Measurements from ENCODE around the gene DTNBP1. TPM values are rescaled to one million over a fixed set of nuclear protein-coding genes. Genes with fewer than 3 reads are reported as not detected.

Gene DTNBP1
- total RNA-seq, 1 donor = 2.2 TPM

DNA sequence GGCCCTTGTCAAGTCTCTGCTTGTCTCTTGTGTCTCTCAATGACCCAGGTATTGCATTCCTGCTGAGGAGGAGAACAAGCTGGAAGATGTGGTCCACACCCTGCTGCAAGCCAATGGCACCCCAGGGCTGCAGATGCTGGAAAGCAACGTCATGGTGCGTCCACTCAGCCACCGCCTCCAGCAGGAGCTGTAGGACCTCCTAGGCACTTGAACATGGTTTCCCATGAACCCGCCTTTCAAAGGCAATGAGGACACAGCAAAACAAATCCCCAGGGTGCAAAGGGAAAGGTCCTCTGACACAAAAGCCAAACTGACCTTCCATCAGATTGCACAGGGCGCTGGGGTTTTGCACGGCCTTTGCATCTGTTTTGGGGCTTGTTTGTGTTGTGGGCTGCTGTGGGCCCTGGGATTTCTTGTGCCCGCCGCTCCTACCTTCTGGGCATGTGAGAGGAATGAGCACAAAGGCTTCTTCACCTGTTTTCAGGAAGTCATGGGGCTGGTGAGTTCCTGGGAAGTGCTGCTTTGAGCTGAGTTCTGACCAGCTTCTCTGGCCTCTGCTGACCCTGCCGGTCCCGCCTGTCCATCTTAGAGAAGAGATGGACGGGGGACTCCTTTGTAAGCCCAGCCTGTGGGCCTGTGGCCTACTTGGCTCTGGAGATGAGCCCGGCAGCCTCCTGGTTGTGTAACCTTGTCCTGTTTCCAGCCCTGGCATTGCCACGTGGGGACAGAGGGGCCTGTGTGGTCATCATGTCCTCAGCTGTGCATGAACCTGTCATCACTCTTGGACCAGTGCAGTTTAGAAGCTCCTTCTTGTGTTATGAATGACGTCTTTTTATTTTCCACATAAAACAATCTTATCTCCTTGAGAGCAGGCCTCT is 151.3 kb downstream of the DTNBP1 start:
- no peak for TF ChIP-seq CTCF (IDR thresholded peaks at IDR 0.05; ENCODE audit: insufficient read depth, low read depth, low read length)
- no peak for DNase-seq (ENCODE audit: low read depth)
- no peak overlapping the region for H3K4me3 ChIP-seq (ENCODE audit: low read depth, low read length)

DNA sequence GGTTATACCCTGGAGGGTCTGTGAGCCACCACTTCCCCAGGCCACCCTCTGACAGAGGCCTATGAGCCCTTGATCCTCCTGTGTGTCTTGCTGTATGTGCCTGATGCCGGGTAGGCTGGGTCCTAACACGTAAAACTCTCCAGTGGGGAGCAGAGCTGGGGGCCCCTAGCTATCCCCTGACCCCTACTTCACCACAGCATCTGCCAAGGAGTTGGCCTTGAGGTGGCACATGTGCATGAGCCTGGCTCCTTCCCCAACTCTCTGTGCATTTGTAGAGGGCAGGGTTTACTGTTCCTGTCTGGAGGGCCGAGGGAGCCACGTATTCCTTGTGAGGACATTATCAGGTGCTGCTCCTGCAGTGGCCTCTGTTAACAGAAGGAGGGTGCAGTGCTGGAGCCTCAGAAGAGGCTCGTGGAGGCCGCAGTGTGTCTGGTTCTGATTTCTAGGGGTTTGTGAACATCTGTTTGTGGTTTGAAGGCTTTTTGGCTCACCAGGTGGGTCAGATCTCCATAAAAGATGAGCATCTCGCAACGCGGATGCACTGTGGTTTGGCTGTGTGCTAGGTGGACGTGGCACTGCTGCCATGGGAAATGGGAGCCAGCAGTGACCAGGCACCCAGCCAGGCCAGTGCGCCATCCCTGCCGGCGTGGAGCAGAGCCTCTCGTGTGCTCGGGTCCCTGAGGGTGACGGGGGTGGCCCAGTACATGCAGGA is 152.1 kb downstream of the DTNBP1 start:
- no peak for TF ChIP-seq CTCF (IDR thresholded peaks at IDR 0.05; ENCODE audit: insufficient read depth, low read depth, low read length)
- H3K4me3 ChIP-seq (ENCODE audit: low read depth, low read length) = no peak overlapping the region
- peak; percentile 47 for DNase-seq (ENCODE audit: low read depth)

GRCh38 chr6:15510121-15510520 is 152.7 kb downstream of the DTNBP1 start:
- DNase-seq (ENCODE audit: low read depth) = no peak
- H3K4me3 ChIP-seq (ENCODE audit: low read depth, low read length) = no peak overlapping the region
- TF ChIP-seq CTCF (IDR thresholded peaks at IDR 0.05; ENCODE audit: insufficient read depth, low read depth, low read length) = no peak

DNA sequence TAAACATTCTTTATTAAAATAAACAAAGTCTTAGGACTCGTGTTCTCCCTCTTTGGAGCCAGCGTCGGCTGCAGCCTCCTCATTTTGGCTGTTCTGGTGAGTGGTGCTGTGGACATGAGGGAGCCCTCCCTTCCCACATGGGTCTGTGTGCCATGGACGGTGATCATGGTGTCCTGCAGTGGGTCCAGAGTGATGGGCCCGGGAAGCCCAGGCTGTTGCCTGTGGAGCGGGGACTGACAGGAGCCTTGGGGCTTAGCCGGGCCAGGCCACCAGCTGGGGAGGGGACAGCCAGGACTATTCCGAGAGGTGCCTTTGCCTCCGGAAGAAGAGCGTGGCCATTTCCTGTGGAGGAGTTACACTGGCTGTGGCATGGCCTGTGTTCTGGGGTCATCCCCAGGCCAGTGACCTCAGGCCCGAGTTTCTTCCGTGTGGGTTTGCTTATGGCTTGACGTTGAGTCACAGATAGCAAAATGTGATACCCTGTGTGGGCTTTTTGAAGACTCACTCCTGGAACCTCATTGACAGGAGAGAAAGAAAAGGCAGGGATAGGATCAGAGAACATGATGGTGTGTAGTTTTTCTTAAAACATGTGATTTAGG is 153.4 kb downstream of the DTNBP1 start:
- no peak for TF ChIP-seq CTCF (IDR thresholded peaks at IDR 0.05; ENCODE audit: insufficient read depth, low read depth, low read length)
- no peak overlapping the region for H3K4me3 ChIP-seq (ENCODE audit: low read depth, low read length)
- peak; percentile 69 for DNase-seq (ENCODE audit: low read depth)

DNA sequence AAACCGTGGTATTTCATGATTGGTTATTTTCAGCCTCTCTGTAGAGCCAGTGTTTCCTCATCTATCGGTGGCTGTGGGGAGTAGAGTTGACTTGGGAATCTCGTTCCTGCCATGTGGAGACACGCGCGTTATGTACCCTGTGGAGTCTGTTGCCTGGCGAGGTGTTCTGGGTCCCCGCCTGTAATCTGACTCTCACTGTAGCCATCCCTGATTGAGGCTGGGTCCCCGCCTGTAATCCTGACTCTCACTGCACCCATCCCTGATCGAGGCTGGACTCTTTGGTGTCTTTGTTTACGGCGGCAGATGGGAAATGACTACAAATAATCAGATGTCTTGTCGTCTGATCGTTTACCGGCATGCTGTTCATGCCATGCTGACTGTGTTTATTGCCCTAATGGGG is 153.9 kb downstream of the DTNBP1 start:
- peak; percentile 29 for DNase-seq (ENCODE audit: low read depth)
- H3K4me3 ChIP-seq (ENCODE audit: low read depth, low read length) = no peak overlapping the region
- no peak for TF ChIP-seq CTCF (IDR thresholded peaks at IDR 0.05; ENCODE audit: insufficient read depth, low read depth, low read length)

DNA sequence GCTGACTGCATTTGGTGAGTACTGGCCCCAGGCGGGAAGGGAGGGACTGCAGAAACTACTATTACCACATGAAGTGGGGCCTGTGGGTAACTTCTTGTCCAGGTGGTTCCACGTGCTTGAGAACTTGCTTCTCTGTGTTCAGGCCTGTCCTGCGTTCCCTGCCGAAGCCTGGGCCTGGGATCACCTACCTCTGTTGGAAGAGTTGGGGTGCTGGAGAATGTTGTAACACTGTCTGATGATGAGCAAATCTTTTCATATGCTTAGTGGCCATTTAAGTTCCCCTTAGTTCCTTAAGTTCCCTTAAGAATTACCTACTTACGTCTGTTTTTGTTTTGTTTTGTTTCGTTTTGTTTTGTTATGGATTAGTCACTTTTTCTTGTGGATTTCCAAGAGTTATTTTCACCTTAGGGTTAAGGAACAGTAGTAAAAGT is 154.4 kb downstream of the DTNBP1 start:
- TF ChIP-seq CTCF (IDR thresholded peaks at IDR 0.05; ENCODE audit: insufficient read depth, low read depth, low read length) = no peak
- DNase-seq (ENCODE audit: low read depth) = peak; percentile 92

More for the DNA sequence above, 154.4 kb downstream of the DTNBP1 start:
- H3K4me3 ChIP-seq (ENCODE audit: low read depth, low read length) = no peak overlapping the region
